ENCODE measurements around the gene HSD11B2. TPM values are rescaled to one million over a fixed set of nuclear protein-coding genes. Genes with fewer than 3 reads are reported as not detected.

Gene HSD11B2
- total RNA-seq, 1 experiment from 2014 or later: 9.7 TPM

- TF ChIP-seq TCF7L2 (IDR thresholded peaks at IDR 0.05; ENCODE audit: borderline replicate concordance, extremely low read depth, insufficient read depth, insufficient read length) (no peak), POLR2AphosphoS5 (IDR thresholded peaks at IDR 0.05; ENCODE audit: low read depth, low read length) (no peak), ZNF274 (IDR thresholded peaks at IDR 0.05; ENCODE audit: low read depth, low read length) (no peak), POLR2A (IDR thresholded peaks at IDR 0.05; ENCODE audit: borderline replicate concordance, extremely low read depth, insufficient read depth, insufficient read length) (no peak), SIN3A (IDR thresholded peaks at IDR 0.05; ENCODE audit: low read depth) (no peak), FOSL1 (IDR thresholded peaks at IDR 0.05; ENCODE audit: low read depth) (no peak), ZBTB33 (IDR thresholded peaks at IDR 0.05; ENCODE audit: extremely low read depth, insufficient replicate concordance, low read length) (no peak), SRF (IDR thresholded peaks at IDR 0.05; ENCODE audit: low read depth) (no peak), EZH2phosphoT487 (IDR thresholded peaks at IDR 0.05; ENCODE audit: borderline replicate concordance) (no peak), CEBPB (IDR thresholded peaks at IDR 0.05; ENCODE audit: low read depth) (no peak), EGR1 (IDR thresholded peaks at IDR 0.05; ENCODE audit: low read depth) (no peak), RAD21 (IDR thresholded peaks at IDR 0.05; ENCODE audit: low read depth) (no peak)
Observed at GRCh38 chr16:67454104-67454503, 23.2 kb downstream of the HSD11B2 start (continued).

- no peak overlapping the region for H3K27ac ChIP-seq (ENCODE audit: low read depth, low read length)
- ChIA-PET CTCF (no interaction called here), POLR2A (no interaction called here), RAD21 (ENCODE audit: low non-redundant PET in 1 of 2, low total read pairs in 2 of 2, uncharacterized antibody in 2 of 2, unreplicated experiment in 2 of 2) (no interaction called here)
- no peaks in the 10 kb centered on the region for H3K79me2 ChIP-seq (ENCODE audit: insufficient read depth, low read length)
- H3K9ac ChIP-seq (ENCODE audit: low read length): no peak overlapping the region
- no peak overlapping the region for H3K4me3 ChIP-seq (replicated peaks in 1 of 2; ENCODE audit: low read depth in 1 of 2, low read length in 2 of 2)
- BruUV-seq (replicated peaks): no TSS peak
- no peaks in the 10 kb centered on the region for H4K20me1 ChIP-seq (ENCODE audit: insufficient read depth)
- TF ChIP-seq CBX3 (IDR thresholded peaks at IDR 0.05; ENCODE audit: low read depth) (no peak), RAD21 (IDR thresholded peaks at IDR 0.05; ENCODE audit: low read depth) (no peak), EZH2phosphoT487 (IDR thresholded peaks at IDR 0.05; ENCODE audit: borderline replicate concordance) (no peak), ELF1 (IDR thresholded peaks at IDR 0.05; ENCODE audit: borderline replicate concordance, low read depth) (no peak), SRF (IDR thresholded peaks at IDR 0.05; ENCODE audit: low read depth) (no peak), CEBPB (IDR thresholded peaks at IDR 0.05; ENCODE audit: low read depth) (no peak), ZFX (IDR thresholded peaks at IDR 0.05) (no peak)
- no peaks in the 10 kb centered on the region for H3K36me3 ChIP-seq (ENCODE audit: control insufficient read depth in 1 of 2, insufficient read depth in 2 of 2, low read length in 2 of 2)
- no peaks in the 10 kb centered on the region for H3K9me2 ChIP-seq (ENCODE audit: insufficient read depth)
- intact Hi-C loops (cut with micrococcal nuclease): no loop called here
- no peak for ATAC-seq
- no peaks in the 10 kb centered on the region; a peak in 1 of 4 replicates for H3K4me1 ChIP-seq (ENCODE audit: control insufficient read depth in 1 of 2, insufficient read depth in 2 of 2, low read length in 2 of 2)
- no peaks in the 10 kb centered on the region for H3K27me3 ChIP-seq (ENCODE audit: insufficient read depth, low read length)
- no peak overlapping the region for H3K4me2 ChIP-seq (ENCODE audit: low read length)
- DNase-seq (ENCODE audit: low read depth, low spot score): no peak
- no peaks in the 10 kb centered on the region for H3K9me3 ChIP-seq (ENCODE audit: control insufficient read depth in 1 of 2, insufficient read depth in 1 of 2, low read depth in 1 of 2, low read length in 2 of 2)
- no peak overlapping the region for H2AFZ ChIP-seq (ENCODE audit: low read depth, low read length, poor library complexity, severe bottlenecking)
Observed at GRCh38 chr16:67454852-67455251, 23.9 kb downstream of the HSD11B2 start.

Data from HCT116 (cell line).